Liver (tissue), 9 donors: Measurements from ENCODE around the gene KIF9. TPM values are rescaled to one million over a fixed set of nuclear protein-coding genes. Genes with fewer than 3 reads are reported as not detected.
"Not testable (repeated sequence)": the region's sequence is repeated elsewhere in the genome, so short reads cannot be mapped to it uniquely, and the experiment has no call there.

ENCODE experiments used
- DNase-seq: peaks from one replicate; pipeline ENCODE4 v3.0.0-alpha.2; 2017; ENCODE audit warnings: low spot score
- H3K27ac ChIP-seq, 2 donors: one replicate each; pipeline ENCODE4 v1.7.0; 2013; ENCODE audit warnings: inconsistent platforms in 2 of 2, low read length in 2 of 2, control low read depth in 1 of 2, low read depth in 1 of 2, mild to moderate bottlenecking in 1 of 2
- H3K27me3 ChIP-seq, 4 donors: one replicate each; pipeline versions ENCODE4 v1.6.1 to v1.7.0; 2013; ENCODE audit warnings: low read length in 3 of 4, inconsistent platforms in 1 of 4, mild to moderate bottlenecking in 1 of 4, moderate library complexity in 1 of 4; ENCODE audit not compliant: control insufficient read depth in 4 of 4, insufficient read depth in 4 of 4
- H3K36me3 ChIP-seq, 4 donors: one replicate each; pipeline versions ENCODE4 v1.6.1 to v1.7.0; 2013; ENCODE audit warnings: low read length in 3 of 4, mild to moderate bottlenecking in 3 of 4, low read depth in 1 of 4, moderate library complexity in 1 of 4; ENCODE audit not compliant: control insufficient read depth in 4 of 4, insufficient read depth in 3 of 4
- H3K4me1 ChIP-seq, 4 donors: one replicate each; pipeline versions ENCODE4 v1.6.1 to v1.7.0; 2013; ENCODE audit warnings: low read length in 3 of 4, mild to moderate bottlenecking in 3 of 4, moderate library complexity in 1 of 4; ENCODE audit not compliant: control insufficient read depth in 4 of 4, insufficient read depth in 4 of 4
- H3K4me3 ChIP-seq, 3 donors: one replicate each; pipeline versions ENCODE4 v1.6.1 to v1.7.0; 2013; ENCODE audit warnings: low read length in 3 of 3, control low read depth in 1 of 3, low read depth in 1 of 3, mild to moderate bottlenecking in 1 of 3
- H3K9ac ChIP-seq, 2 donors: one replicate each; pipeline ENCODE4 v1.7.0; 2013; ENCODE audit warnings: low read length in 2 of 2, mild to moderate bottlenecking in 2 of 2, moderate library complexity in 2 of 2, control low read depth in 1 of 2, low read depth in 1 of 2
- H3K9me3 ChIP-seq, 4 donors: one replicate each; pipeline versions ENCODE4 v1.6.1 to v1.7.0; 2013; ENCODE audit warnings: low read length in 3 of 4; ENCODE audit not compliant: control insufficient read depth in 4 of 4
- CTCF ChIP-seq: fragments of 150-350 bp; IDR thresholded peaks from 2 replicates; pipeline ENCODE4 v1.5.1; 2017; ENCODE audit warnings: improper control_type of control experiment, low read depth, low read length; ENCODE audit not compliant: missing input control
- EGR1 ChIP-seq, 2 donors: IDR thresholded peaks; 2 replicates each; pipeline ENCODE4 v1.6.1; 2016 to 2018; ENCODE audit warnings: antibody characterized with exemption in 2 of 2, low read depth in 2 of 2
- FOXA1 ChIP-seq: IDR thresholded peaks from 2 replicates; pipeline ENCODE4 v1.6.1; 2016; ENCODE audit warnings: antibody characterized with exemption
- FOXA2 ChIP-seq: IDR thresholded peaks from 2 replicates; pipeline ENCODE4 v1.6.1; 2016; ENCODE audit warnings: antibody characterized with exemption
- HNF4A ChIP-seq, 2 donors: conservative IDR thresholded peaks; 2 replicates each; pipeline ENCODE4 v1.6.1; 2016; ENCODE audit warnings: antibody characterized with exemption in 2 of 2, mild to moderate bottlenecking in 2 of 2
- HNF4G ChIP-seq: IDR thresholded peaks from 2 replicates; pipeline ENCODE4 v1.6.1; 2016; ENCODE audit warnings: antibody characterized with exemption
- JUND ChIP-seq, 2 donors: IDR thresholded peaks; 2 replicates each; pipeline ENCODE4 v1.6.1; 2016; ENCODE audit warnings: antibody characterized with exemption in 2 of 2
- MAX ChIP-seq: IDR thresholded peaks from 2 replicates; pipeline ENCODE4 v1.6.1; 2016; ENCODE audit warnings: antibody characterized with exemption
- NR2F2 ChIP-seq: IDR thresholded peaks from 2 replicates; pipeline ENCODE4 v1.6.1; 2016; ENCODE audit warnings: antibody characterized with exemption
- RAD21 ChIP-seq, 2 donors: IDR thresholded peaks; 2 replicates each; pipeline ENCODE4 v1.6.1; 2016; ENCODE audit warnings: antibody characterized with exemption in 2 of 2, mild to moderate bottlenecking in 2 of 2
- REST ChIP-seq: IDR thresholded peaks from 2 replicates; pipeline ENCODE4 v1.6.1; 2016; ENCODE audit warnings: antibody characterized with exemption, mild to moderate bottlenecking
- RXRA ChIP-seq, 2 donors: IDR thresholded peaks; 2 replicates each; pipeline ENCODE4 v1.6.1; 2017 to 2018; ENCODE audit warnings: antibody characterized with exemption in 2 of 2, mild to moderate bottlenecking in 1 of 2
- TAF1 ChIP-seq: conservative IDR thresholded peaks from 2 replicates; pipeline ENCODE4 v1.6.1; 2016; ENCODE audit warnings: antibody characterized with exemption, mild to moderate bottlenecking
- YY1 ChIP-seq: IDR thresholded peaks from 2 replicates; pipeline ENCODE4 v1.6.1; 2016; ENCODE audit warnings: antibody characterized with exemption, mild to moderate bottlenecking
- WGBS: extraction: QIAGEN DNeasy Blood & Tissue Kit; methylation state at CpG from one replicate; pipeline ENCODE4 v1.1.7; 2013; 5-methylcytosine and 5-hydroxymethylcytosine counted together
- polyA plus RNA-seq, 2 donors: library from polyadenylated mRNA; stranded (reverse) in 1 of 2; unstranded in 1 of 2; fragments of 200-250 nt in 1 of 2; fragments of >200 nt in 1 of 2; fragmentation: Nextera tagmentation in 1 of 2; extraction: Ambion mirVana in 1 of 2; gene quantifications; one replicate each; pipeline versions ENCODE4 v1.2.1 to v1.2.3, GENCODE V29; 2013 to 2015
- total RNA-seq, 2 donors: library from RNA; depleted of rRNA; stranded (reverse); fragments of >200 nt; gene quantifications; one replicate each; pipeline ENCODE4 v1.2.3, GENCODE V29; 2014
- TF ChIP-seq, protein P1 (sequence below): IDR thresholded peaks from 2 replicates; pipeline ENCODE4 v1.6.1; 2016; ENCODE audit warnings: antibody characterized with exemption
- TF ChIP-seq, protein P2 (sequence below): IDR thresholded peaks from 2 replicates; pipeline ENCODE4 v1.6.1; 2016; ENCODE audit warnings: antibody characterized with exemption
- donor health status: healthy.
- donor health status: healthy.
- donor health status: healthy.
- donor health status: healthy.
- donor health status: healthy.

KIF9 gene
- total and polyA plus RNA-seq, 4 donors: 2.3 to 4.5 (median 3.1) TPM

GRCh38 chr3:47293822-47294221 is 11.2 kb upstream of the KIF9 start:
- Histone ChIP-seq H3K9me3 (no peaks in the 10 kb centered on the region), H3K36me3 (no peaks in the 10 kb centered on the region), H3K27me3 (no peaks in the 10 kb centered on the region), H3K4me3 (no peak overlapping the region), H3K4me1 (peaks cover 0 to 4% (median 0%) of the 10 kb centered on the region in 4 donors), H3K27ac (no peak overlapping the region), H3K9ac (no peak overlapping the region)
- DNase-seq: no peak
- WGBS: 95% methylated on average over 2 of the region's 2 CpGs
- no peak for TF ChIP-seq RXRA (IDR thresholded peaks at IDR 0.05)
- no peak for TF ChIP-seq FOXA1
- TF ChIP-seq EGR1 (IDR thresholded peaks at IDR 0.05; ENCODE audit: low read depth in 2 of 2): no peak
- TF ChIP-seq YY1: no peak
- TF ChIP-seq JUND (IDR thresholded peaks at IDR 0.05): no peak
- no peak for TF ChIP-seq MAX
- TF ChIP-seq HNF4A (conservative IDR thresholded peaks at IDR 0.05): no peak
- no peak for TF ChIP-seq NR2F2
- TF ChIP-seq TAF1: no peak
- TF ChIP-seq, protein P1, sequence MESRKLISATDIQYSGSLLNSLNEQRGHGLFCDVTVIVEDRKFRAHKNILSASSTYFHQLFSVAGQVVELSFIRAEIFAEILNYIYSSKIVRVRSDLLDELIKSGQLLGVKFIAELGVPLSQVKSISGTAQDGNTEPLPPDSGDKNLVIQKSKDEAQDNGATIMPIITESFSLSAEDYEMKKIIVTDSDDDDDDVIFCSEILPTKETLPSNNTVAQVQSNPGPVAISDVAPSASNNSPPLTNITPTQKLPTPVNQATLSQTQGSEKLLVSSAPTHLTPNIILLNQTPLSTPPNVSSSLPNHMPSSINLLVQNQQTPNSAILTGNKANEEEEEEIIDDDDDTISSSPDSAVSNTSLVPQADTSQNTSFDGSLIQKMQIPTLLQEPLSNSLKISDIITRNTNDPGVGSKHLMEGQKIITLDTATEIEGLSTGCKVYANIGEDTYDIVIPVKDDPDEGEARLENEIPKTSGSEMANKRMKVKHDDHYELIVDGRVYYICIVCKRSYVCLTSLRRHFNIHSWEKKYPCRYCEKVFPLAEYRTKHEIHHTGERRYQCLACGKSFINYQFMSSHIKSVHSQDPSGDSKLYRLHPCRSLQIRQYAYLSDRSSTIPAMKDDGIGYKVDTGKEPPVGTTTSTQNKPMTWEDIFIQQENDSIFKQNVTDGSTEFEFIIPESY: no peak
- TF ChIP-seq HNF4G: no peak
- TF ChIP-seq CTCF: no peak
- TF ChIP-seq, protein P2, sequence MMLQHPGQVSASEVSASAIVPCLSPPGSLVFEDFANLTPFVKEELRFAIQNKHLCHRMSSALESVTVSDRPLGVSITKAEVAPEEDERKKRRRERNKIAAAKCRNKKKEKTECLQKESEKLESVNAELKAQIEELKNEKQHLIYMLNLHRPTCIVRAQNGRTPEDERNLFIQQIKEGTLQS: no peak

DNA sequence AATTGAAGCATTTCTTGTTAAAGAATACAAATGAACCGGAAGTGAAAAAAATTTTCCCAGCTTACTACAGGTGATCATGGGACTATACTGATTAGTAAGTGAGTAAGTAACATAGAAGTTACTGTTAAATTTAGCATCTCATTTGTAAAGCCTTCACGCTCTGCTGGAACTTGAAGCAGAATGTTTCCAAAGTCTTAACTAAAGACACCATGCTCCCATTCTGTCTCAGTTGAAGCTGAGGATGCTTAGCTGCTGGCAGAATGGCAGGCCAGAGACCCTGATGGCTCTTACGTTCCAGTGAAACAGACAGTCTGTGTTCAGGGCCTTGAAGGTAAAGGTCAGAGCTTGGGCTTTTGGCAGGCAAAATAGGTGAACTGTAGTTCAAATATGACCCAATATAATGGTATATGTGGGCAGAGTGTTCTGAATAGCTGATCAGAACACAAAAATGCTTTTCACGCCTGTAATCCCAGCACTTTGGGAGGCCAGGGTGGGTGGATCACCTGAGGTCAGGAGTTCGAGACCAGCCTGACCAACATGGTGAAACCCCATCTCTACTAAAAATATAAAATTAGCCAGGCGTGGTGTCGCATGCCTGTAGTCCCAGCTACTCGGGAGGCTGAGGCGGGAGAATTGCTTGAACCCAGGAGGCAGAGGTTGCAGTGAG is 9.3 kb upstream of the KIF9 start:
- 92% methylated on average over 9 of the region's 9 CpGs for WGBS
- not testable (repeated sequence) for DNase-seq, H3K27me3 ChIP-seq, H3K36me3 ChIP-seq, H3K4me3 ChIP-seq, H3K9ac ChIP-seq, H3K4me1 ChIP-seq, H3K9me3 ChIP-seq, H3K27ac ChIP-seq

GRCh38 chr3:47291158-47291753 is 8.7 kb upstream of the KIF9 start:
- WGBS: 67% methylated on average over 4 of the region's 4 CpGs
- TF ChIP-seq, protein P2: no peak
- TF ChIP-seq YY1 (no peak), NR2F2 (no peak), FOXA2 (no peak), MAX (no peak), REST (no peak), HNF4G (no peak), RAD21 (IDR thresholded peaks at IDR 0.05) (no peak), CTCF (no peak)

More at GRCh38 chr3:47291158-47291753, 8.7 kb upstream of the KIF9 start:
- no peaks in the 10 kb centered on the region for H3K27me3 ChIP-seq
- peaks cover 0 to 4% (median 0%) of the 10 kb centered on the region in 4 donors for H3K4me1 ChIP-seq
- H3K27ac ChIP-seq: no peak overlapping the region
- H3K4me3 ChIP-seq: no peak overlapping the region
- no peak overlapping the region for H3K9ac ChIP-seq
- DNase-seq: no peak
- no peaks in the 10 kb centered on the region for H3K9me3 ChIP-seq
- H3K36me3 ChIP-seq: peaks cover 0 to 3% (median 2%) of the 10 kb centered on the region in 4 donors
